Measurements from ENCODE around the gene DRC7.

DNA sequence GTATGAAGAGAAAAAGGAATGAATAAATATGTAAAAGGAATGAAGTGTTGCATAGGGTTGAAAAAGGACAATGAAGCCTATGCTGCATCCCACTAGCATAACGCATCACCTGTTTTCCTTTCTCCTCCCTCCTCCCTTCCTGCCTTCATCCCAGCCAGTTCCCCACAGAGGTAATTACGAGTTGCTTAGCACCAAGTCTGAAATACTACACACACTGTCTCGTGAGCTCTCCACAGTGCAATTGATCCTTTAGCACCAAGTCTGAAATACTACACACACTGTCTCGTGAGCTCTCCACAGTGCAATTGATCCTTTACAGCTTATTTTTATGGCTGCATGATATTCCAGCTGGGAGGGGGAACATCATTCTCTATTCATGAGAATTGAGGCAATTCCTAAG lies 1.1 kb upstream of the DRC7 start:
- TF ChIP-seq, protein P1, sequence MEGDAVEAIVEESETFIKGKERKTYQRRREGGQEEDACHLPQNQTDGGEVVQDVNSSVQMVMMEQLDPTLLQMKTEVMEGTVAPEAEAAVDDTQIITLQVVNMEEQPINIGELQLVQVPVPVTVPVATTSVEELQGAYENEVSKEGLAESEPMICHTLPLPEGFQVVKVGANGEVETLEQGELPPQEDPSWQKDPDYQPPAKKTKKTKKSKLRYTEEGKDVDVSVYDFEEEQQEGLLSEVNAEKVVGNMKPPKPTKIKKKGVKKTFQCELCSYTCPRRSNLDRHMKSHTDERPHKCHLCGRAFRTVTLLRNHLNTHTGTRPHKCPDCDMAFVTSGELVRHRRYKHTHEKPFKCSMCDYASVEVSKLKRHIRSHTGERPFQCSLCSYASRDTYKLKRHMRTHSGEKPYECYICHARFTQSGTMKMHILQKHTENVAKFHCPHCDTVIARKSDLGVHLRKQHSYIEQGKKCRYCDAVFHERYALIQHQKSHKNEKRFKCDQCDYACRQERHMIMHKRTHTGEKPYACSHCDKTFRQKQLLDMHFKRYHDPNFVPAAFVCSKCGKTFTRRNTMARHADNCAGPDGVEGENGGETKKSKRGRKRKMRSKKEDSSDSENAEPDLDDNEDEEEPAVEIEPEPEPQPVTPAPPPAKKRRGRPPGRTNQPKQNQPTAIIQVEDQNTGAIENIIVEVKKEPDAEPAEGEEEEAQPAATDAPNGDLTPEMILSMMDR (IDR thresholded peaks at IDR 0.05), result no peak
- TF ChIP-seq POLR2A (IDR thresholded peaks at IDR 0.05), result no peak

Data from breast epithelium (tissue), 3 donors.